GM12878 (cell line): ENCODE measurements around the gene SEPTIN1. TPM values are rescaled to one million over a fixed set of nuclear protein-coding genes. Genes with fewer than 3 reads are reported as not detected.
A peak's percentile ranks its signal among the peaks of the same experiment; 100 is the strongest.

Source experiments
- ATF2 ChIP-seq: IDR thresholded peaks from 2 replicates; pipeline ENCODE4 v1.6.1; 2012; ENCODE audit warnings: low read length, inconsistent platforms
- BCLAF1 ChIP-seq: fragments of 450-650 bp; IDR thresholded peaks from 2 replicates; pipeline ENCODE4 v1.6.1; 2017; ENCODE audit warnings: antibody characterized with exemption, mild to moderate bottlenecking, moderate library complexity
- EP300 ChIP-seq, 2 experiments: fragments of 150-350 bp in 1 of 2; IDR thresholded peaks; 2 replicates each; pipeline ENCODE4 v1.6.1; 2011 to 2012; ENCODE audit warnings: low read depth in 2 of 2, low read length in 2 of 2, borderline replicate concordance in 1 of 2, improper control_type of control experiment in 1 of 2, inconsistent platforms in 1 of 2; ENCODE audit not compliant: control insufficient read depth in 1 of 2
- GABPA ChIP-seq: IDR thresholded peaks from 2 replicates; pipeline ENCODE4 v1.6.1; 2014; ENCODE audit warnings: antibody characterized with exemption, low read depth, mild to moderate bottlenecking, inconsistent platforms
- MTA3 ChIP-seq: IDR thresholded peaks from 2 replicates; pipeline ENCODE4 v1.6.1; 2012; ENCODE audit warnings: low read length, inconsistent platforms, borderline replicate concordance
- MYB ChIP-seq: fragments of 150-350 bp; IDR thresholded peaks from 2 replicates; pipeline ENCODE4 v1.6.1; 2014; ENCODE audit warnings: mild to moderate bottlenecking, low read depth, low read length, borderline replicate concordance
- NR2C2 ChIP-seq: IDR thresholded peaks from 2 replicates; pipeline ENCODE4 v1.6.1; 2011; ENCODE audit warnings: borderline replicate concordance, low read depth; ENCODE audit not compliant: control insufficient read depth, insufficient read length
- PML ChIP-seq: IDR thresholded peaks from 2 replicates; pipeline ENCODE4 v1.6.1; 2012; ENCODE audit warnings: low read length, inconsistent platforms
- POU2F2 ChIP-seq: IDR thresholded peaks from 3 replicates; pipeline ENCODE4 v1.6.1; 2011; ENCODE audit warnings: low read depth, mild to moderate bottlenecking, low read length, borderline replicate concordance
- RAD21 ChIP-seq: IDR thresholded peaks from 2 replicates; pipeline ENCODE4 v1.6.1; 2011; ENCODE audit warnings: mild to moderate bottlenecking, low read depth, low read length, moderate library complexity; ENCODE audit not compliant: insufficient read depth
- RB1 ChIP-seq: fragments of 450-650 bp; formaldehyde crosslinking; IDR thresholded peaks from 2 replicates; pipeline ENCODE4 v1.6.1; 2017; ENCODE audit warnings: mild to moderate bottlenecking, borderline replicate concordance
- REST ChIP-seq: IDR thresholded peaks from 2 replicates; pipeline ENCODE4 v1.6.1; 2012; ENCODE audit warnings: mild to moderate bottlenecking, low read depth, low read length
- SIX5 ChIP-seq: IDR thresholded peaks from 2 replicates; pipeline ENCODE4 v1.6.1; 2011; ENCODE audit warnings: mild to moderate bottlenecking, low read depth, low read length, moderate library complexity; ENCODE audit not compliant: severe bottlenecking
- YY1 ChIP-seq: IDR thresholded peaks from 2 replicates; pipeline ENCODE4 v1.6.1; 2011; ENCODE audit warnings: low read depth, mild to moderate bottlenecking, low read length
- ZNF217 ChIP-seq: fragments of 450-650 bp; IDR thresholded peaks from 2 replicates; pipeline ENCODE4 v1.6.1; 2017; ENCODE audit warnings: antibody characterized with exemption, mild to moderate bottlenecking
- ZNF622 ChIP-seq: fragments of 450-650 bp; IDR thresholded peaks from 2 replicates; pipeline ENCODE4 v1.6.1; 2017; ENCODE audit warnings: mild to moderate bottlenecking, inconsistent platforms
- ZNF687 ChIP-seq: fragments of 450-650 bp; IDR thresholded peaks from 2 replicates; pipeline ENCODE4 v1.6.1; 2017; ENCODE audit warnings: mild to moderate bottlenecking, moderate library complexity
- polyA plus RNA-seq, 11 experiments: library from polyadenylated mRNA; depleted of rRNA in 4 of 11; unstranded in 6 of 11; stranded (reverse) in 5 of 11; fragments of >200 nt; fragmentation: Nextera tagmentation in 4 of 11; fragmentation: Illumina TruSeq in 1 of 11; extraction: Ambion mirVana in 4 of 11; extraction: Trizol in 1 of 11; gene quantifications; 1 replicate in 1 of 11; 2 replicates in 10 of 11; pipeline versions ENCODE4 v1.2.1 to v1.2.3, GENCODE V29; 2011 to 2016; ENCODE audit warnings: inconsistent platforms in 2 of 11, missing spikeins in 2 of 11, low read depth in 1 of 11
- total RNA-seq, 4 experiments: library from RNA; depleted of rRNA in 3 of 4; stranded (reverse); fragments of >200 nt in 3 of 4; fragmentation: Illumina TruSeq in 1 of 4; extraction: Trizol in 1 of 4; gene quantifications; 2 replicates each; pipeline versions ENCODE4 v1.2.1 to v1.2.3, GENCODE V29; 2013 to 2021

The SEPTIN1 gene
- total and polyA plus RNA-seq, 10 of the 15 experiments (the other 5 are each of a cell fraction or from before 2014, with no cell fraction given), result 2.8 to 153 (median 94.1) TPM

GRCh38 chr16:30430428-30430970, 48.1 kb upstream of the SEPTIN1 start (continued):
- peak; percentile 28; the same call in 1 of the 2 replicates for TF ChIP-seq ZNF217
- TF ChIP-seq PML, result no peak
- TF ChIP-seq EP300 (IDR thresholded peaks at IDR 0.05; ENCODE audit: borderline replicate concordance in 1 of 2, control insufficient read depth in 1 of 2, low read depth in 2 of 2, low read length in 2 of 2), result no peak
- no peak for TF ChIP-seq POU2F2
- TF ChIP-seq ZNF622, result no peak
- no peak for TF ChIP-seq REST
- peak; percentile 97 for TF ChIP-seq ZNF687
- TF ChIP-seq NR2C2, result no peak
- peak; percentile 48 for TF ChIP-seq RAD21
- no peak for TF ChIP-seq MYB
- TF ChIP-seq ATF2, result no peak
- TF ChIP-seq YY1, result peak; percentile 56; the same call in 1 of the 2 replicates
- no peak for TF ChIP-seq GABPA
- no peak for TF ChIP-seq MTA3
- no peak for TF ChIP-seq RB1
- no peak for TF ChIP-seq BCLAF1
- TF ChIP-seq SIX5, result no peak
